ENCODE results near the gene AKAP5. TPM values are rescaled to one million over a fixed set of nuclear protein-coding genes. Genes with fewer than 3 reads are reported as not detected.

The AKAP5 gene
- total RNA-seq, 1 donor from 2014 or later, result 0.15 TPM

DNA sequence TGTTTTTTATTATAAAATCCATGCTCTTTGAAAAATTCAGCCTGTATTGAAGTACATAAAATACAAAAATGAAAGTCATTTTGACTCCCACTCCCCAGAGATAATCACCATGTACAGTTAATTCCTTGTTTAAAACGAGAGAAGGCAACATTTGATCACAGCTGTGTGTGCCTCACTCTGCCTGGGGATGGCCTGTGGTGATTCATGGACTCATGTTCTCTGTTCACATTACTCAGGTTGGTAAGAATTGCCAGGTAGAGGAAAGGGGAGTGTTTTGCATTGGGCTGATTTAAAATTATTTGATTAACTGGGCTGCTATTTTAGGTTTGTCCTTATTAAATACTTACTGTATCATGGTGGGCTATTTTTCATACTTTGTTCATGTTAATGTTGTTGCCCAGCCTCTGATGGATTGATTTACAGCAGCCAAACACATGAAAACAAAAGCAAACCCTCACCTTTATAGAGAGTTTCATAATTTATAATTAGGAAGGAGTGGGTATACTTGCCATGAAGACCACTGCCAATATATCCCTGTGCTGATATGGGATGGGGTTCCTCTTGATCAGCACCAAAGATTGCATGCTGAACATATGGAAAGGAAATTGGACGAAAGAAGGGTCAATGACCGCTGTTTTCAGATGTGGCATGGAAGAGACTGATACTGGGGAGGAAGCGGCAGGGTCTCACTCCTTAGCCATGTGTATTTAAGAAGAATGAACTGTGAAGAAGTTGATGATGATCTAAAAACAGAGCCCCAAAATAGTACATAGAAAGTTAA, 42.3 kb downstream of the AKAP5 start:
- Mint-ChIP-seq H3K36me3 (ENCODE audit: unreplicated experiment) (no peaks in the 10 kb centered on the region), H3K27me3 (ENCODE audit: unreplicated experiment) (peaks cover 13% of the 10 kb centered on the region), H3K9me3 (ENCODE audit: unreplicated experiment) (peaks cover 12% of the 10 kb centered on the region), H3K27ac (ENCODE audit: unreplicated experiment) (no peak overlapping the region), H3K4me1 (ENCODE audit: low read depth, unreplicated experiment) (peaks cover 34% of the 10 kb centered on the region), H3K4me3 (ENCODE audit: unreplicated experiment) (peak overlapping the region; percentile 22)
- TF ChIP-seq, protein P1, sequence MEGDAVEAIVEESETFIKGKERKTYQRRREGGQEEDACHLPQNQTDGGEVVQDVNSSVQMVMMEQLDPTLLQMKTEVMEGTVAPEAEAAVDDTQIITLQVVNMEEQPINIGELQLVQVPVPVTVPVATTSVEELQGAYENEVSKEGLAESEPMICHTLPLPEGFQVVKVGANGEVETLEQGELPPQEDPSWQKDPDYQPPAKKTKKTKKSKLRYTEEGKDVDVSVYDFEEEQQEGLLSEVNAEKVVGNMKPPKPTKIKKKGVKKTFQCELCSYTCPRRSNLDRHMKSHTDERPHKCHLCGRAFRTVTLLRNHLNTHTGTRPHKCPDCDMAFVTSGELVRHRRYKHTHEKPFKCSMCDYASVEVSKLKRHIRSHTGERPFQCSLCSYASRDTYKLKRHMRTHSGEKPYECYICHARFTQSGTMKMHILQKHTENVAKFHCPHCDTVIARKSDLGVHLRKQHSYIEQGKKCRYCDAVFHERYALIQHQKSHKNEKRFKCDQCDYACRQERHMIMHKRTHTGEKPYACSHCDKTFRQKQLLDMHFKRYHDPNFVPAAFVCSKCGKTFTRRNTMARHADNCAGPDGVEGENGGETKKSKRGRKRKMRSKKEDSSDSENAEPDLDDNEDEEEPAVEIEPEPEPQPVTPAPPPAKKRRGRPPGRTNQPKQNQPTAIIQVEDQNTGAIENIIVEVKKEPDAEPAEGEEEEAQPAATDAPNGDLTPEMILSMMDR (IDR thresholded peaks at IDR 0.05; ENCODE audit: partially characterized antibody, unreplicated experiment), result no peak
- no peak for DNase-seq

DNA sequence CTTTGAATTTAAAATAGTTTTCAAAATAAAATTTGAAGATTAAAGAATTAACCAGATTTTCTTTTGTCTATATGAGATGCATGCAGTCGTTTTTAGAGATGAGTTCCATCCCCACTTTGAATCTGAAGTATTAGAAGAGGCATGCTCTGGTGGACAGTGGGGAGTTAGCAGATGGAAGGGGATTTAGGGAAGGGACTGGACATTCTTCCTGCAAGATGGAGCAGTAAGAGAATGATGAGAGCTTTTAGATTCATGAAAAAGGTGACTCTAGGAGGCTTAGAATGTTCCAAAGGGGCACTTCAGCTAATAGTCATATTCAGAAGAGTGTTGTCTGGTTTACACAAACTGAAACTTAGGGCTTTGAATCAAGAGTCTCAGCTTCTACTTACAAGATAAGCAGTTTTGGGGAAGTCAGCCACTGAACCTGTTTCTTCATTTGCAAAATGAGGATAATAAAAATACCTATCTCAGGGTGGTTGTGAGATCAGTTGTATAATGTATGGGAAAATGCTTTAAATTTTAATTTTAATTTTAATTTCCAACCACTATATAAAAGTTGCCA, 43.0 kb downstream of the AKAP5 start:
- Mint-ChIP-seq H3K4me1 (ENCODE audit: low read depth, unreplicated experiment) (peaks cover 29% of the 10 kb centered on the region), H3K9me3 (ENCODE audit: unreplicated experiment) (peaks cover 9% of the 10 kb centered on the region), H3K27ac (ENCODE audit: unreplicated experiment) (no peak overlapping the region), H3K27me3 (ENCODE audit: unreplicated experiment) (peaks cover 10% of the 10 kb centered on the region), H3K36me3 (ENCODE audit: unreplicated experiment) (no peaks in the 10 kb centered on the region), H3K4me3 (ENCODE audit: unreplicated experiment) (no peak overlapping the region)
- DNase-seq, result no peak
- TF ChIP-seq, protein P1 (IDR thresholded peaks at IDR 0.05; ENCODE audit: partially characterized antibody, unreplicated experiment), result no peak

DNA sequence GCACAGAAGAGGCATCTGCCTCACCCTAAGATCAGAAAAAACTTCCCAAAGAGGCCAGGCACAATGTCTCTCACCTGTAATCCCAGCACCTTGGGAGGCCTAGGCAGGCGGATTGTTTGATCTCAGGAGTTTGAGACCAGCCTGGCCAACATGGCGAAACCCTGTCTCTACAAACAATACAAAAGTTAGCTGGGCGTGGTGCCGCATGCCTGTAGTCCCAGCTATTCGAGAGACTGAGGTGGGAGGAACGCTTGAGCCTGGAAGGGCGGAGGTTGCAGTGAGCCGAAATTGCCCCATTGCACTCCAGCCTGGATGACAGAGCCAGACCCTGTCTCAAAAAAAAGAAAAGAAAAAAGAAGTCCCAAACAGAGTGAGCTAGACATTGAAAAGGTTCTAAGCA, 43.7 kb downstream of the AKAP5 start:
- Mint-ChIP-seq H3K4me1 (ENCODE audit: low read depth, unreplicated experiment) (peaks cover 29% of the 10 kb centered on the region), H3K27me3 (ENCODE audit: unreplicated experiment) (peaks cover 8% of the 10 kb centered on the region), H3K36me3 (ENCODE audit: unreplicated experiment) (no peaks in the 10 kb centered on the region), H3K4me3 (ENCODE audit: unreplicated experiment) (no peak overlapping the region), H3K9me3 (ENCODE audit: unreplicated experiment) (peaks cover 9% of the 10 kb centered on the region), H3K27ac (ENCODE audit: unreplicated experiment) (no peak overlapping the region)
- TF ChIP-seq, protein P1 (IDR thresholded peaks at IDR 0.05; ENCODE audit: partially characterized antibody, unreplicated experiment), result no peak
- DNase-seq, result no peak

DNA sequence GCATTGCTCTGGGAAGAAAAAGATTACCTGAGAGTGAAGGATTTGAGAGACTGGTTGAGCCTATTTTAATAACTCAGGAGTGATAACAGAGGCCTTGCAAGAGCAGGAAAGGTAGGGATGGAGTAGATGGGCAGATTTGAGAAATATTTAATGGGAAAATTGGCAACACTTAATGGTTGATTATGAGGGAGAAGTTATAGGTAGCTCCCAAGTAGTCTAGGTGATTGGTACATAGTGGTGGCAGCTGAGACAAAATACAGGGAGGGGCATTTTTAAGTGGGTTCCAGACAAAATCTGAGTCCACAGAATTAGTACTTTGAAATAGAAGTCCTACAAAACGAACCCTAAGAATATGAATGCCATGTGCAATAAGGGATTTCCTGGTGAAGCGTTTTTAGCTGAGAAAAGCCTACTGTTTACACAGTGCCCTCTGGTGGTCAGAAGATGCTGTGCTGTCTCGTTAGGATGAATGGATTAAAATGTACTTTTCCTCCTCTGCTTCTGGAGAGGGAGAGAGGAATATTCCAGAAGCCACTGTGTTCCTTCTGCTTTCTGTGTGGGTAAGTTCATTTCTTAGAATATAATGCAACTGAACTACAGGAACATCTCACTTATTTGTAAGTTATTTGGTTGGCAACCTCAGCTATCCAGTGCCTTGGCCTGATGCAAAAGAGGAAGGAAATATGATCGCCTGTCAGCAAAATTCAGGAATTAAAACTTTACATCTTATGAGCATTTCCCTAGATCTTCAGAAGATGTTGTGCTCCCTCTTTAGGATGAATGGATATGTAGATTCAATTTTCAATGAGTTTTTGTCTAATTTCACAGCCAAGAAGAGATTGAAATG, 45.7 kb downstream of the AKAP5 start:
- Mint-ChIP-seq H3K27me3 (ENCODE audit: unreplicated experiment) (no peaks in the 10 kb centered on the region), H3K4me1 (ENCODE audit: low read depth, unreplicated experiment) (peaks cover 24% of the 10 kb centered on the region), H3K36me3 (ENCODE audit: unreplicated experiment) (no peaks in the 10 kb centered on the region), H3K4me3 (ENCODE audit: unreplicated experiment) (no peak overlapping the region), H3K9me3 (ENCODE audit: unreplicated experiment) (no peaks in the 10 kb centered on the region), H3K27ac (ENCODE audit: unreplicated experiment) (no peak overlapping the region)
- peak; percentile 63 for DNase-seq
- TF ChIP-seq, protein P1 (IDR thresholded peaks at IDR 0.05; ENCODE audit: partially characterized antibody, unreplicated experiment), result peak; percentile 92

Data from glutamatergic neuron (in vitro differentiated cells).